NCI-H2196 treated with DMSO at 0.1 percent for 48 hours (cell line): Measurements from ENCODE around the gene TMEM63B.
A peak's percentile ranks its signal among the peaks of the same experiment; 100 is the strongest.
"Not testable (repeated sequence)": the region's sequence is repeated elsewhere in the genome, so short reads cannot be mapped to it uniquely, and the experiment has no call there.

Experiments
- DNase-seq: peaks from one replicate; lab custom pipeline; 2025; ENCODE audit not compliant: unreplicated experiment; lab: John Stamatoyannopoulos, UW

Gene TMEM63B

DNA sequence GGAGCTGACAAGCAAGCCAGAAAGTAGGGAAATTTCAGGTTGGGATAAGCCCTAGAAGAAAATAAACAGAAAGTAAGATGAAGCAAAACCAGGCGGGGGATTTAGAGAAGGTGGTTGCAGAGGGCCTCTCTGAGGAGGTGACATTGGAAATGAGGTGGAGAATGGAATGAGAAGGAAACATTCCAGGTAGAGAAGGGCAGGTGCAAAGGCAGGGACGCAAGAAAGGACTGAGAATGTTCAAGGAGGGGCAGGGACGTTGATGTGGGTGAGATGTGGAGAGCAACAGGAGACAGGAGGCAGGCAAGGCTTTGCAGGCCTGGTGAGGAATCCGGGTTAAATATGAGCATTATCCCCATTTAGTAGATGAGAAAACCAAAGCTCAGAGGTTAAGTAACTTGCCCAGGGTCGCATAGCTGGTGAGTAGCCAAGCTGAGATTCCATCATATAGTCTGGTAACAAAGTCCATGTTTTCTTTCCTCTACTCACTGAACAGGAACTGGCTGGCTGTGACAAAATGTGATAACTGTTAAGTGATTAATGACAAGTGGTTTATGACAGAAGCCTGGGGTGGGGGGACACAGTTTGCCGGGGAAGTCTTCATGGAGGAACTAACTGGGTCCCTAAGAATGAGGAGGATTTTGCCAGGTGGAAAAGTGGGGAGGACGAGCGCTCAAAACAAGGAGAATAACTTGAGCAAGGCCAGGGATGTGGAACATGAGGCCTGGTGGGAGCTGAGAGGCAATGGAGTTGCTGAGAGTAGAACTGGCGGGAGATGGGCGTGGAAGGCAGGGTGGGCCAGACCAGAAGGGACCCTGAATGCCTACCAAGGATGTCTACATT lies 32.7 kb upstream of the TMEM63B start:
- DNase-seq, result no peak

DNA sequence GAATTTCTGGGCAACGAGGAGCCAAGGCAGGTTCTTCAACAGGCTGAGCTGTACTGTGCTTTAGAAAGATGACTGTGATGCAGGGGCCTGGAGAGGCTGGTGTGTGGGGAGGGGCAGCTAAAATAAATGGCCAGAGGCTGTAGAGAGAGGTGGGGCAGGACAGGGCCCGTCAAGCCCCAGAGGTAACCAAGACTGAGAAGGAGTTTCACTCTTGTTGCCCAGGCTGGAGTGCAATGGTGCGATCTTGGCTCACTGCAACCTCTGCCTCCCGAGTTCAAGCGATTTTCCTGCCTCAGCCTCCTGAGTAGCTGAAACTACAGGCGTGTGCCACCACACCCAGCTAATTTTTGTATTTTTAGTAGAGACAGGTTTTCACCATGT lies 32.1 kb upstream of the TMEM63B start:
- not testable (repeated sequence) for DNase-seq

- DNase-seq, result peak; percentile 87
Measured at GRCh38 chr6:44096612-44097011, 30.7 kb upstream of the TMEM63B start.

GRCh38 chr6:44097782-44098317 lies 29.5 kb upstream of the TMEM63B start:
- no peak for DNase-seq

GRCh38 chr6:44099192-44099591 lies 28.2 kb upstream of the TMEM63B start:
- DNase-seq, result no peak

- no peak for DNase-seq
Measured at GRCh38 chr6:44100088-44100550, 27.2 kb upstream of the TMEM63B start.

DNA sequence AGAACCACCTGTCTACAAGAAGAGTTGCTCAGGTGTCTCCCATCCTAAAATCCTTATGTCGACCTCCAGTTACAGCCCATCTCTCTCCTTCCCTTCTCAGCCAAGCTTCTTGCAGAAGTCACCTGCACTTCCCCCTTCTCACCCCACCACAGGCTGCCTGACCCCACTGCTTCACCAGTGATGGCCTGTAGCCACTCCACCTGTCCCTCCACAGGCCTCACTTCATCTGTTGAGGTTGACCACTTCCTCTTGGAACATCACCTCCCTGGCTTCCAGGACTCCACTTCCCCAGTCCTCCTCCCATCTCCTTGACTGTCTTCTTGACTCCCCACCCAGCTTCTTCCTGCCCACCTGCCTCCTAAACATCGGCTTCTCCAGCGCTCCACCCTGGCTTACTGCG lies 25.5 kb upstream of the TMEM63B start:
- DNase-seq, result no peak

GRCh38 chr6:44102527-44102926 lies 24.8 kb upstream of the TMEM63B start:
- DNase-seq, result no peak

DNA sequence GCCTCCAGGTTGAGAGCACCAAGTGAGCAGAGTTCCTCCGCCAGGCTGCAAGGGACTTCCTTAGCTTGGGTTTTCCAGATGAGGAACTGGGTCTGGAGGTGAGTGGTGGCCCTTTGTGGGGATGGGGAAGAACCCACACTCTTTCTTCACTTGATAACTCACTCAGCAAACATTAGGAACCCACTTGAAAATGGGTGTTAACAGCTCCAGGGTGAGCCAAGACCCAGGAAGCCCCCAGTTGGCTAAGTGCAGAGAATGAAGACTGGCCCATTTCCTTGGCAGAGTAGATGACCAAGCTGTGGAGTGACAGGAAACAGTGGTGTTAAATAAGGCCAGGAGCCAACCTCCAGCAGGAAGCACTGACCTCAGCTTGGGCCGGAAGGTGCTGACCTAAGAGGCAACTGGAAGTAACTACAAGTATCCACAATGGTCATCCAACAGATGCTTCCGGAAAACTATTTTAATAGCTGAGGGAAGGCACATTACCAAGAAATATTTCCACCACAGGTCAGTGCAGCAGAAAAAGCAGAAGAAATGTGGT lies 22.8 kb upstream of the TMEM63B start:
- no peak for DNase-seq

DNA sequence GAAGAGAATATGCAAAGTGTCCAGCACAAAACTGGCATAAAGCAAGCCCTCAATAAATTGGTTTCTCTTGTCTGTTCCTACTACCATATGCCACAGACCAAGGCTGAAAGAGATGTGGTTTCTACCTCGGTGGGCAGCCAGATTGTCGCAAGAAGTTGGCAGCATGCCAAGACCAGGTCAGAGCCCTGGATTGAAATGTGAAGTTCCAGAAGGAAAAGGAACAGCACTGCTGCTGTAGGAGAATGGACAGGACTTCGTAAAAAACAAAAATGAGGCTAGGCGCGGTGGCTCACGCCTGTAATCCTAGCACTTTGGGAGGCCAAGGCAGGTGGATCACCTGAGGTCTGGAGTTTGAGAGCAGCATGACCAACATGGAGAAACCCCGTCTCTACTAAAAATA lies 22.2 kb upstream of the TMEM63B start:
- DNase-seq, result no peak

- DNase-seq, result no peak
Measured at GRCh38 chr6:44105993-44106740, 21.2 kb upstream of the TMEM63B start.

DNA sequence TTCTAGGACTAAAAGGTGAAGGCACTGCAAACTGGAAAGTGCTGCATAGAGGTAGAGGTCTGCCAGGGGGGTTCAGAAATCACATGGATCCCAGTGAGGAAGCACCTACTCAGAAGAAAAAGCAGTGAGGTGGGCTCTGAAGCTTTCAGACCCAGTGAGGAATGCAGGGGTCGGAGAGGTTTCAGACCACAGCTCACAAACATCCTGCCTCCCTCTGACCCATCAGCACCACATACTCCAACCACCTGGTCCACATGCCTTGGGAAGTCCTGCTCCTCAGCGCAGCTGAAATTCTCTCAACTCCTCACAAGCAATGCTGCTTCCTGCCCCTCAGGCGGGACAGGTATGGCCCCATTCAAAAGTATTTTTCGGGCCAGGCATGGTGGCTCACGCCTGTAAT lies 20.3 kb upstream of the TMEM63B start:
- no peak for DNase-seq

- no peak for DNase-seq
Measured at GRCh38 chr6:44108471-44108870, 18.9 kb upstream of the TMEM63B start.

- DNase-seq, result no peak
Measured at GRCh38 chr6:44109212-44109611, 18.1 kb upstream of the TMEM63B start.

GRCh38 chr6:44110005-44110676 lies 17.2 kb upstream of the TMEM63B start:
- DNase-seq, result no peak

GRCh38 chr6:44110966-44111365 lies 16.4 kb upstream of the TMEM63B start:
- no peak for DNase-seq

GRCh38 chr6:44111434-44112417 lies 15.6 kb upstream of the TMEM63B start:
- no peak for DNase-seq

DNA sequence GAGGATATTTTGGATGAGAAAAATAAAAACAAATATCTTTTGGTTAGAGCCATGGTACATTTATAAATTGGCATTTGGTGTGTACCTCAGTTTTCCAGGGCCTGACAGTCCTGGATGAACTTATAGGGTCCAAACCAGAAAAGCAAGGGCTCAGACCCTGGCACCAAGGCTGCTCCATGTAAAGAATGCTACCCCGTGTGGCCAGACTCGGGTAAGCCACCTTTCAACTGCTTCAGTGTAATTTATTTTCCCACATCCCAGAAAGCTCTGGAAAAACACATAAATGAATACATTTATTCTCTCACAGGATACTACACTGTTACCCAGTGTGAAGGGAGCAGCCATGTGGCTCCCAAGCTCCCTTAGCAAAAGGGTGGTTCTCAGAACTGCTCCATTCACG lies 13.9 kb upstream of the TMEM63B start:
- no peak for DNase-seq

GRCh38 chr6:44115866-44116265 lies 11.5 kb upstream of the TMEM63B start:
- DNase-seq, result no peak
